ENCODE data around the gene USP36.
"Not testable (repeated sequence)": the region's sequence is repeated elsewhere in the genome, so short reads cannot be mapped to it uniquely, and the experiment has no call there.

USP36 gene

GRCh38 chr17:78763561-78763960 is 77.1 kb downstream of the USP36 start:
- no peak for DNase-seq

DNA sequence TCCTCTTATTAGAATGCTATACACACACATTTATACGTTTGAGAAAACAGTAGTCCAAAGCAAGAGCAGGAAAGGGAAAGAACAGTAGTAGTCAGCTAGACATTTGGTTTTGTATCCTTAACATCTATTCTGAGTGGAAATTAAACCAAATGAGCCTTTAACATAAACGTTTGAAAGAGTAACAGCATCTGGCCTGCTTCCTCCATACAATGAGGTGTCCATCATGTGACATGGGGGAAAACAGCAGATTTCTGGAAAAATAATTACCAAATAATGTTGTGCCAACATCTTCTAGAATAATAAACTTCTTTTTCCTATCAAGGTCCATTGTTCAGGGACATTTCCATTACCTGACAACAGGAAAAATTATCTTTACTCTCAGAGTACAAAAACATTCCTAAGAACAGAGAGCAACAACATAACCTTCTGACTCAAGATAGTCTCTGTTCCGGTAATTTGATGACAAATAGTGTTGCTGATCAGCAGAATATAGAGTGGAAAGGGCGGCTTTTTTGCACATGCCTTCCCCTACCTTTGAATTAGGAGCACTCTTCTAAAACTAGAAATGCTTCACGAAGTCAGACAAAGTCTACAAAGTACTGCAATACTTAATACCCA is 78.7 kb downstream of the USP36 start:
- DNase-seq: no peak

GRCh38 chr17:78759969-78760352 is 80.7 kb downstream of the USP36 start:
- DNase-seq: no peak

DNA sequence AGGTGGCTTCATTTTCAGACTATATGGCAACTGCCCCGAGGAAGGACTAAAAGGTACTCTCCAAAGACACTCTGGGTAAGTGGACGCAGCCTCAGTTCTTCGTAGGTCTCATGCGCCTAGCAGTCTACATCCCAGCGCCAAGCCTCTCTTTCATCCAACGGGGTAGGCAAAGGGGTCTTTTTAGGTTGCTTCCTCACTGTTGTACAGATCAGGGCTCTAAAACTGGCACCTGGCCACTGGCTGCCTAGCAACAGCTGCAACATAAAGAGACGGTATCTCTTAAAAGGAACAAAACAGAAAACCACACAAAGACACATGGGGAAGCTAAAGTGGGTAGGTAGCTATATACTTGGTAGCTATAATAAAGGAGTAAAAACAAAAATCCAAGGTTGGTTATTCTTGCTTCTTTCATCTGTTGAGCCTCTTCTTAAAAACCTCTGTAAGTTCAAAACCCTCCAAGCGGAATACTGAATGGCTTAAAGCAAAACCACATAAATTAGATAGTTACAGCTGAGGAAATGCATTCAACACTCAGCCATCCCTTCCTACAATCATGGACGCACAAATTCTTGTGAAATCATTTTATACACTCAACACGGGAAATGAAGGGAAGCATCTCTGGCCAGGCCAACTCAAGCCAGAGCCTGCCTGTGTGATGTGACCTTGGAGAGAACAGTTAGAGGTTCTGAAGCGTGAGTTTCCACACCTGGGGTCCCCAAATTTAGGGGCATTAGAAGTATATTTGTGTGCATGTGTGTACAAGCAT is 81.2 kb downstream of the USP36 start:
- DNase-seq: no peak

GRCh38 chr17:78753316-78754250 is 87.0 kb downstream of the USP36 start:
- DNase-seq: no peak

DNA sequence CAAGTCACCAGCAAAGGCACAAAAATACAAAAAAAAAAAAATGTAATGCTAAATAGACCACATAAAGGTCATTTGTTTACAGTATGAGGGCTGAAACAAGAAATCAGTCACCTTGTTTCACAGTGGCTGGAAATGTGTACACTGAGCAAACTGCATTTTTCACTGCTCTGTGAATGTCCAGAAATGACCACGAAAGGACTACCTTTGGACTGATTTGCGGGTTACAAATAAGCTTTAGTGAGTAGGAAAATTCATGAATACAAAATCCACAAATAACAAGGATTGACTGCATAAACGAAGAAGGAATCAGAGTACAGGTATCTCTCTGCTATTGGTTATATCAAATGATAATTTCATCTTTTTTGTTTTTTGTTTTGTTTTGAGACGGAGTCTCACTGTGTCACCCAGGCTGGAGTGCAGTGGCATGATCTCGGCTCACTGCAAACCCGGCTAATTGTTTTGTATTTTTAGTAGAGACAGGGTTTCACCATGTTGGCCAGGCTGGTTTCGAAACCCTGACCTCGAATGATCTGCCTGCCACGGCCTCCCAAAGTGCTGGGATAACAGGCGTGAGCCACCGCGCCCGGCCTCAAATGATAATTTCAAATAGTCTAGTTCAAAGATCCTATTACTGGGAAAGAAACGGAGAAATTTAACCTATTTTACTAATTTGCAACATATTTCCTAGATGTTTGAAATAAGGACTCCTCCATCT is 89.0 kb downstream of the USP36 start:
- no peak for DNase-seq

DNA sequence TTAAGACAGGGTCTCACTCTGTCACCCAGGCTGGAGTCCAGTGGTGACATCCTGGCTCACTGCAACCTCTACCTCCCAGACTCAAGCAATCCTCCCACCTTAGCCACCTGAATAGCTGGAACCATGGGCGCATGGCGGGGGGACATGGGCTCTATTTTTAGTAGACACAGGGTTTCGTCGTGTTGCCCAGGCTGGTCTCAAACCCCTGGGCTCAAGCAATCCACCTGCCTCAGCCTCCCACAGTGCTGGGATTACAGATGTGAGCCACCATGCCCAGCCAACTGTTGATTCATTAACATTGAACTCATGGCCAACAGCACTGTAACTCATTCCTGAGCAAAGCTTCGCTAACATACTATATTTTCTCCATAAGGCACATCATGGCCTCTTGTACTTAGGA is 89.6 kb downstream of the USP36 start:
- not testable (repeated sequence) for DNase-seq

- no peak for DNase-seq
Measured at GRCh38 chr17:78748730-78749317, 91.8 kb downstream of the USP36 start.

DNA sequence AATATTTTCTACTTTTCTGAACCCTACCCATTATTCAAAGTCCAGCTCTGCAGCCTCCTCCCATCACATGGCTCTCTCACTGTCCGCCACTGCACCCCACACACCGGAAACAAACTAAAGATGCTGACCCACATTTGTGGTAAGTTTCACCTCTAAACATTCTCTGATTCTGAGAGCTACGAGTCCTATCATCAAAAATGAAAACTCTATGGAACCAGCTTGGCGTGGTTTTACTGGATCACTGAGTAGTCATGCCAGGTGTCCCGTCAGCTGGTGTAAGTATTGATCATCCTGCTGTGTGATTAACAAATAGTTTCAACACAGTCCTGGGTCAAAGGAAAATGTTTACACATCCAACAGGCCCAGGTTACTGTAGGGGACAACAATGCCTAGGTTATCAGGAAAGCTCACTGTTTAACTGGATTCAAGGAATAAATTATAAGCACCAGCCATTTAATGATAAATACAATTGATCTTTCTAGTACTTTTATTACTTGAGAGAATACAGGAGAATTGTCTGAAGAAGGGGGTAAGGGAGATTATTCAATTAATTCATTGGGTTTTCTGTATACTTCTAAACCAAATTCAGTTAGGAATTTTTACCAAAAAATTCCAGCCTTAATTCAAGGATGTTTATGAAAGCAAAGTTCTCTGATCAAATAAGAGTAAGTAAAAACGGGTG is 92.4 kb downstream of the USP36 start:
- DNase-seq: no peak

DNA sequence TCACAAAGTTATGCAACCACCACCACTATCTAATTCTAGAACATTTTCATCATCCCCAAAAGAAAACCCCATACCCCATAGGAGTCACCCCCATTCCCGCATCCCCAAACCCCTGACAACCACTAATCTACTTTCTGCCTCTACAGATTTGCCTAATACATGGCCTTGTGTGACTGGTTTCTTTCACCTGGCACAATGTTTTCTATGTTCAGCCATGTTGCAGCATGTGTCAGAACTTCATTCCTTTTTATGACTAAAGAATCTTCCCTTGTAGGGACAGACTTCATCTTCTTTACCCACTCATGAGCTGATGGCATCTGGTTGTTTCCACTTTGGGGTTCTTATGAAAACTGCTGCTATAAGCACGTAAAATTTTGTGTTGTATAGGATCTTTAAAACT is 93.1 kb downstream of the USP36 start:
- no peak for DNase-seq

DNA sequence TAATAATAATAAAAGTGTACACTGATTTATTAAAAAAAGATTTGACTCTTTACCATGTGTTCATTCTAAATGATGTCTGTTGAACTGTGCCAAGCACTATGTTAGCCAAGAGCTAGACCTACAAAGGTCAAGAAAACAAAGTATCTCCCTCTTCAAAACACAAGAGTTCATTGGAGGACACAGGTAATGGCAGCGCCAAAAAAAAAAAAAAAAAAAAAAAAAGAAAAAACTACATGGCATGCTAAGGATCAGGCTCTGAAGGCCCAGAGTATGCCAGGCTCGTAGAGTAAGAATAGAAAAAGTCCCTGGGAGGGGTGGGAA is 93.7 kb downstream of the USP36 start:
- no peak for DNase-seq

- no peak for DNase-seq
Measured at GRCh38 chr17:78746263-78746948, 94.2 kb downstream of the USP36 start.

Data from DMS 273 treated with DMSO at 0.1 percent for 48 hours (cell line).